Embryonic facial prominence (tissue), 1 donor: ENCODE results near the gene RFTN2.
"Not testable (repeated sequence)": the region's sequence is repeated elsewhere in the genome, so short reads cannot be mapped to it uniquely, and the experiment has no call there.

ENCODE experiments used
- DNase-seq: peaks from one replicate; pipeline ENCODE4 v3.0.0-alpha.2; 2016; ENCODE audit errors: extremely low spot score

RFTN2 gene

GRCh38 chr2:197604117-197604860, 71.1 kb downstream of the RFTN2 start:
- DNase-seq, result no peak

- no peak for DNase-seq
Measured at GRCh38 chr2:197601726-197602125, 73.7 kb downstream of the RFTN2 start.

DNA sequence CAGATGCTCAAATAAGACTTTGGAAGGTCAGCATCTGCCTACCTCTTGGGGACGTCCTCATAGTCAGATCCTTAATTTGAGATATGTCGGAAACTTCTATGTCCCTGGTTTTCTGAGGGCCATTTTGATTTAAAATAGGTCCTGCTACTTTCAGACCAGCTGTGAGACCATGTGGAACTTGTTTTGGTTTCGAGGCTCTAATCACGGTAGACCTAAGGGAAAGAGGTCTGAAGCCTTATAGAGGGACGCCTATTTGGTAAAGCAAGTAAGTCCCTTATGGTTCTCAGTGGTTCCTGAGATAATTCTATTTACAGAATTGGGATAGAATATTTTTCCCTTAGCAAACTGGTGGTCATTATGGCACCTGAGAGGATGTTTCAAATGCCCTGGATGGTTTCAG, 75.1 kb downstream of the RFTN2 start:
- DNase-seq, result no peak

GRCh38 chr2:197599285-197599965, 76.0 kb downstream of the RFTN2 start:
- DNase-seq, result no peak

DNA sequence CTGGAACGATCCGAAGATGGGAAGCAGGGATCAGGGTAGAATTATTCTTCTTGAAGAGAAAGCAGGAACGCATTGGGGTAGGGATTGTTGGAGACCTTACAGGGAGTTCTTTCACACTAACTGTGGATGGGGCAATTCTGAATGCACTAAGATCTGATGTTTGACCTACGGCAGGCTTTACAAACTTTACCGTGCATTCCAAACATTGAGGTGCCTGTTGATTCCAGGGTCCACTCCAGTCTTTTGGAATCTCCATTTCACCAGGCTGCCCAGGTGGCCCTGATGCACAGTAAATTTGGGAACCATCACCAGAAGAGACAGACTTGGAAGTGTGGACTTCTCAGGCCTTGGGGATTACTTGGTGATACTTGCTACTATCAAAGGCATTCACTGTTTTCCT, 76.9 kb downstream of the RFTN2 start:
- DNase-seq, result no peak

GRCh38 chr2:197597166-197597565, 78.2 kb downstream of the RFTN2 start:
- no peak for DNase-seq

DNA sequence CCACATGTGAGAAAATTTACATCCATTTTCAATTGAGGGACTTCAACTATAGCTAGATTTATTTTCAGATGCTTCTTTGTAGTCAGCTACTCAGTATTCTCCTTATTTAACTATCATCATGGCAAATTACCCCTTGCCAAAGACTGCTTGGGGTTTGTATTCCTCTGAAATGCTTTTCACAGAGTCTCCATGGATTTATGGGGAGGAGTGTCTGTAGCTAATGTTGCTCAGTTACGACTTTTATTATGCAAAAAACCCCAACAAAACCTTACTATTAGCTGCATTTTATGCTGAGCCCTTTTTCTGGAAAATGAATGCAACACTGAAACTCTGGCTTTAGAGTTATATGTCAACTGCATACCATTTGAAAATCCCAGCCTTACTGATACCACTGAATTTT, 78.6 kb downstream of the RFTN2 start:
- no peak for DNase-seq

DNA sequence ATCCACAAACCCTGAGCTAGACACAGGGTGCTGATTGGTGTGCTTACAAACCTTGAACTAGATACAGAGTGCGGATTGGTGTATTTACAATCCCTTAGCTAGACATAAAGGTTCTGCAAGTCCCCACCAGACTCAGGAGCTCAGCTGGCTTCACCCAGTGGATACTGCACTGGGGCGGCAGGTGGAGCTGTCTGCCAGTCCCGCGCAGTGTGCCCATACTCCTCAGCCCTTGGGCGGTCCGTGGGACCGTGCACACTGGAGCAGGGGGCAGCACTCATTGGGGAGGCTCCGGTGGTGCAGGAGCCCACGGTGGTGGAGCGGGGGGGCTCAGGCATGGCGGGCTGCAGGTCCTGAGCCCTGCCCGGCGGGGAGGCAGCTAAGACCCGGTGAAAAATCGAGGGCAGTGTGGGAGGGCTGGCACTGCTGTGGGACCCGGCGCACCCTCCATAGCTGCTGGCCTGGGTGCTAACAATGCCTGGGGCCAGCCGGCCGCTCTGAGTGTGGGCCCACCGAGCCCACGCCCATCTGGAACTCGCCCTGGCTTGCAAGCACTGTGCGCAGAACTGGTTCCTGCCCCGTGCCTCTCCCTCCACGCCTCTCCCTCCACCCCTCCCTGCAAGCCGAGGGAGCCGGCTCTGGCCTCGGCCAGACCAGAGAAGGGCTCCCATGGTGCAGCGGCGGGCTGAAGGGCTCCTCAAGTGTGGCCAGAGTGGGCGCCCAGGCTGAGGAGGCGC, 83.9 kb downstream of the RFTN2 start:
- DNase-seq, result no peak

DNA sequence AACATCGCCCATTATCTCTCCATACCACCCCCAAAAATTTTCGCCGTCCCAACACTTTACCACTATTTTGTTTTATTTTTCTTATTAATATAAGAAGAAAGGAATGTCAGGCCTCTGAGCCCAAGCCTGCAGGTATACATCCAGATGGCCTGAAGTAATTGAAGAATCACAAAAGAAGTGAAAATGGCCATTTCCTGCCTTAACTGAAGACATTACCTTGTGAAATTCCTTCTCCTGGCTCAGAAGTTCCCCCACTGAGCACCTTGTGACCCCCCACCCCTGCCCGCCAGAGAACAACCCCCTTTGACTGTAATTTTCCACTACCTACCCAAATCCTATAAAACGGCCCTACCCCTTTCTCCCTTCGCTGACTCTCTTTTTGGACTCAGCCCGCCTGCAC, 88.1 kb downstream of the RFTN2 start:
- DNase-seq, result not testable (repeated sequence)

DNA sequence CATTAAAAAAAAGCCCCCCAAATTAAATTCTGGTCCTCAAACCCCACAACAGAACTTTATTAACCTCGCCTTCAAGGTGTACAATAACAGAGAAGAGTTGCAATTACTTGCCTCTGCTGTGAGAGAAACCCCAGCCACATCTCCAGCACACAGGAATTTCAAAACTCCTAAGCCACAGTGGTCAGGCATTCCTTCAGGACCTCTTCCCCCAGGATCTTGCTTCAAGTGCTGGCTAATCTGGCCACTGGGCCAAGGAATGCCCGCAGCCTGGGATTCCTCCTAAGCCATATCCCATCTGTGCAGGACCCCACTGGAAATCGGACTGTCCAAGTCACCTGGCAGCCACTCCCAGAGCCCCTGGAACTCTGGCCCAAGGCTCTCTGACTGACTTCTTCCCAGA, 95.2 kb downstream of the RFTN2 start:
- DNase-seq, result not testable (repeated sequence)

DNA sequence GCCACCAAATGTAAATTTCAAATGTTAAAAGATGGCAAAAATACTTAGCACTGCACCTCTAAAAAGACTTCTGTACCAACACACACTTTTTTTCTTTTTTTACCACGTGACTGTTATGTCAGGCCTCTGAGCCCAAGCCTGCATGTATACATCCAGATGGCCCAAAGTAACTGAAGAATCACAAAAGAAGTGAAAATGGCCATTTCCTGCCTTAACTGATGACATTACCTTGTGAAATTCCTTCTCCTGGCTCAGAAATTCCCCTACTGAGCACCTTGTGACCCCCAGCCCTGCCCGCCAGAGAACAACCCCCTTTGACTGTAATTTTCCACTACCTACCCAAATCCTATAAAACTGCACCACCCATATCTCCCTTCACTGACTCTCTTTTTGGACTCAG, 97.1 kb downstream of the RFTN2 start:
- not testable (repeated sequence) for DNase-seq

GRCh38 chr2:197577446-197577845, 97.9 kb downstream of the RFTN2 start:
- DNase-seq, result no peak

DNA sequence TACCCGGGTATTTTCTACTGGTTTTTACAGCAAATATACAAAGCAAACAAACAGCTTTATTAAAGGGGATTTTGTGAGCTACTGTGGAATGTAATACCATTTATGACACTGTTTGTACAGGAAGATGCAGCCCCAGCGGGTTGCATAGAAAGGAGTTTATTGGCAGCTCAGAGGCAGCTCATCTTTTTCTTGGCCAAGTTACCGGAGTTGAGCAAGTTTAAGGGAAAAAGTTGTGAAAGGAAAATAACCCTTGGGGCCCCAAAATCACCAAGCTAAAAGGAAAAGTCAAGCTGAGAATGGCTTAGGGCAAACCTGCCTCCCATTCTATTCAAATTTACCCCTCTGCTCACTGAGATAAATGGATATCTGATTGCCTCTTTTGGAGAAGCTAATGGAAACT, 98.8 kb downstream of the RFTN2 start:
- DNase-seq, result no peak

- no peak for DNase-seq
Measured at GRCh38 chr2:197575987-197576386, 99.4 kb downstream of the RFTN2 start.

DNA sequence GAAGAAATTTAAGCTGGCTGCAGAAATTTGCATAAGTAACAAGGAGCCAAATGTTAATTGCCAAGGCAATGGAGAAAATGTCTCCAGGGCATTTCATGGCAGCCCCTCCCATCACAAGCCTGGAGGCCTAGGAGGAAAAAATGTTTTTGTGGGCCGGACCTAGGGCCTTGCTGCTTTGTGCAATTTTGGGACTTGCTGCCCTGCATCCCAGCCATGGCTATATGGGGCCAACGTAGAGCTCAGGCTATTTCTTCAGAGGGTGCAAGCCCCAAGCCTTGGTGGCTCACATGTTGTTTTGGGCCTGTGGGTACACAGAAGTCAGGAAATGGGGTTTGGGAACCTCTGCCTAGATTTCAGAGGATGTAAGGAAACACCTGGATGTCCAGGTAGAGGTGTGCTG, 101.8 kb downstream of the RFTN2 start:
- DNase-seq, result no peak

DNA sequence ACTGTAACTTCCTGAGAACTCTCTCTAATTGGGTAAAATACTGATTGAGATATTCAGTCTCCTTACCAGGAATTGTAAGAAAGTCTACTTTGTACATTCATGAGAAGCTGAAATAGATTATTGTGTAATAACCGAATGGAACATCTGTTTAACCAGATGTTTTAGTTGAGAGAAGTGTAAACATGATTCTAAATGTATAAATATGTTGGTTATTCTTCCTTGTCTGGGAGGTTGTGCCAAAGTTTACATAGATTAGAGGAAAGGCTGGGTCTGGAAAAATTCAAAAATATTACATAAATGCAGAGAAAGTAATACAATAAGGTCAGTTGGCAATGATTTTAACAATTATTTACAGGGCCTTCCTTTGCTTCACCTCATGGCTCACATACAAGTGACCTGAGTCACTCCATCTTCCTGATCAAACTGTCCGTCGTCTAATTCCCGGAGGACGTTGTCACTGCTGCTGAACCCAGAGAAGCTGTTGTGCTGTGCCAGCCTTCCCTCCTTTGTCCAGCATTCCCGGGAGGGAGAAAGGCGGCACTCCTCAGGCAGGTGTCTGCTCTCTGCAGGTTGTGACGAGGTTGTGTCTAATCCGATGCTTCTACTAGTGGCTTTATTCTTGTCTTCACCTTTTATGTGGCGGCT, 103.6 kb downstream of the RFTN2 start:
- DNase-seq, result no peak

DNA sequence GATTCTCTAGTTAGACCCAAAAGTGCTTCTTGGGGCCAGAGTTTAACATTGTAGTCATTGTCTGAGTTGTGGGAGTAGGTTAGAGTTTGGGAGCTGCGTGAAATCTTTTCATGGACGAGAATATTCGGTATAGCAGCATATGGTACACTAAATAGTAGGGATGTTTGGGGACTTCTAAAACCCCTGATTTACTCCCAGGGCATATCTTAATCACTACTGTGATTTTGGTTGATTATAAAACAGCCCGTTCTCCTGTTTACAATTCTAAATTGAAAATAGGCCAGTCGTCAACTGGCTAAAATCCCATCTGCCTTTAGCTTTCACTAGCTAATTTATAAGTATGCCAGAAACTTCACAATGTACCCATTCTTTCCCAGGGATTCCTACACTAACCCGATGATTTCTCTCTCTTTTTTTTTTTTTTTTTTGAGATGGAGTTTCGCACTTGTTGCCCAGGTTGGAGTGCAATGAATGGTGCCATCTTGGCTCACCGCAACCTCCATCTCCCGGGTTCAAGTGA, 115.2 kb downstream of the RFTN2 start:
- DNase-seq, result no peak

- DNase-seq, result no peak
Measured at GRCh38 chr2:197559681-197560080, 115.7 kb downstream of the RFTN2 start.

- DNase-seq, result no peak
Measured at GRCh38 chr2:197558393-197558792, 117.0 kb downstream of the RFTN2 start.

DNA sequence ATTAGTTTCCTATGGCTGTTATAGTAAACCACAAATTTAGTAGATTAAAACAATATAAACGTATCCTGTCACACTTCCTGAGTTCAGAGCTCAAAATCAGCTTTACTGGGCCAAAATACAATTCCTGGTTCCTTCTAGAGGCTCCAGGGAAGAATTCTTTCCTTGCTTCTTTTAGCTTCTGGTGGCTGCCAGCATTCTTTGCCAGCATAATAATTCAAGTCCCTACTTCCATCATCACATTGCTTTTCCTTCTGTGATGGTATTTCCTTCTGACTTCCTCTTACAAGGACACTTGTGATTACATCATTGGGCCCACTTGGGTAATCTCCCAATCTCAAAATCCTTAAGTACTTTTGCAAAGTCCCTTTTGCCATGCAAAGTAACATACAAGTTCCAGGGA, 118.9 kb downstream of the RFTN2 start:
- DNase-seq, result no peak

- DNase-seq, result no peak
Measured at GRCh38 chr2:197555467-197555866, 119.9 kb downstream of the RFTN2 start.

- not testable (repeated sequence) for DNase-seq
Measured at GRCh38 chr2:197551260-197551659, 124.1 kb downstream of the RFTN2 start.
